Measurements from ENCODE around the gene SH3D19.

GRCh38 chr4:151199319-151200190 lies 125.8 kb downstream of the SH3D19 start:
- TF ChIP-seq EGR1 (IDR thresholded peaks at IDR 0.05) (no peak), RAD21 (IDR thresholded peaks at IDR 0.05; ENCODE audit: low read depth) (no peak), EP300 (IDR thresholded peaks at IDR 0.05; ENCODE audit: borderline replicate concordance) (no peak), CREB1 (IDR thresholded peaks at IDR 0.05; ENCODE audit: low read depth) (no peak), TAF1 (IDR thresholded peaks at IDR 0.05; ENCODE audit: low read depth) (no peak), TEAD4 (IDR thresholded peaks at IDR 0.05) (no peak), TCF12 (IDR thresholded peaks at IDR 0.05; ENCODE audit: low read depth) (no peak), USF1 (IDR thresholded peaks at IDR 0.05) (no peak), ZBTB7A (IDR thresholded peaks at IDR 0.05; ENCODE audit: low read depth) (no peak), CEBPB (IDR thresholded peaks at IDR 0.05) (no peak), MAX (IDR thresholded peaks at IDR 0.05) (no peak)

Data from Ishikawa (cell line).